ENCODE data around the gene AVP. TPM values are rescaled to one million over a fixed set of nuclear protein-coding genes. Genes with fewer than 3 reads are reported as not detected.
A peak's percentile ranks its signal among the peaks of the same experiment; 100 is the strongest.
"Not testable (repeated sequence)": the region's sequence is repeated elsewhere in the genome, so short reads cannot be mapped to it uniquely, and the experiment has no call there.

AVP gene
- polyA plus RNA-seq, 1 donor, result 0.49 TPM

DNA sequence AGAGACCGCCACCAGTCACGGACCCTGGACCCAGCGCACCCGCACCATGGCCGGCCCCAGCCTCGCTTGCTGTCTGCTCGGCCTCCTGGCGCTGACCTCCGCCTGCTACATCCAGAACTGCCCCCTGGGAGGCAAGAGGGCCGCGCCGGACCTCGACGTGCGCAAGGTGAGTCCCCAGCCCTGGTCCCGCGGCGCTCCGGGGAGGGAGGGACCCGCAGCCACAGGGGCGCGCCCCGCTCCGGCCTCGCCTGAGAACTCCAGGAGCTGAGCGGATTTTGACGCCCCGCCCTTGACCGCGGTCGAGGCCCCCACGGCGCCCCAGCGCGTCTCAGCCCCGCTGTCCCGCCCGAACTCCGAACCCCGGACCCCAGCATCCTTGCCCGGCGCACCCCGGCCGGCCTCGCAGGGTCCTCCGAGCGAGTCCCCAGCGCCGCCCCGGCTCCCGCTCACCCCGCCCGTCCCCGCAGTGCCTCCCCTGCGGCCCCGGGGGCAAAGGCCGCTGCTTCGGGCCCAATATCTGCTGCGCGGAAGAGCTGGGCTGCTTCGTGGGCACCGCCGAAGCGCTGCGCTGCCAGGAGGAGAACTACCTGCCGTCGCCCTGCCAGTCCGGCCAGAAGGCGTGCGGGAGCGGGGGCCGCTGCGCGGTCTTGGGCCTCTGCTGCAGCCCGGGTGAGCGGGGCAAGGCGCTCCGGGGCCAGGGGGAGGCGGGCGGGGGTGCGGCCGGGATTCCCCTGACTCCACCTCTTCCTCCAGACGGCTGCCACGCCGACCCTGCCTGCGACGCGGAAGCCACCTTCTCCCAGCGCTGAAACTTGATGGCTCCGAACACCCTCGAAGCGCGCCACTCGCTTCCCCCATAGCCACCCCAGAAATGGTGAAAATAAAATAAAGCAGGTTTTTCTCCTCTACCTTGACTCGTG, 12.7 kb downstream of the AVP start, which contains the start of gene OXT:
TSS of gene OXT (plus strand) at position 11 of the 920 bp plus-strand sequence. CDS start at position 47, 36 bp downstream.
- peaks cover 15% of the 10 kb centered on the region for H3K4me1 ChIP-seq (ENCODE audit: control insufficient read depth, insufficient read depth, low read length)
- peak in 1 of 2 donors; percentile 79 for DNase-seq
- H3K4me3 ChIP-seq (ENCODE audit: low read length), result peak within 1 kb of the TSS; percentile 30
- peaks cover 5% of the 10 kb centered on the region for H3K9me3 ChIP-seq (ENCODE audit: control insufficient read depth, low read depth, low read length)
- peaks cover 15% of the 10 kb centered on the region for H3K27me3 ChIP-seq (ENCODE audit: control insufficient read depth, insufficient read depth, low read length)
- H3K27ac ChIP-seq (ENCODE audit: low read length), result no peak within 1 kb of the TSS
- no peaks in the 10 kb centered on the region for H3K36me3 ChIP-seq (ENCODE audit: control insufficient read depth, insufficient read depth, low read length)
- 0% methylated on average over 1 of the region's 95 CpGs for WGBS (ENCODE audit: insufficient coverage, low lambda C conversion rate)

- Histone ChIP-seq H3K27me3 (ENCODE audit: control insufficient read depth, insufficient read depth, low read length) (peaks cover 15% of the 10 kb centered on the region), H3K9me3 (ENCODE audit: control insufficient read depth, low read depth, low read length) (peaks cover 5% of the 10 kb centered on the region), H3K4me1 (ENCODE audit: control insufficient read depth, insufficient read depth, low read length) (peaks cover 15% of the 10 kb centered on the region), H3K27ac (ENCODE audit: low read length) (no peak overlapping the region), H3K36me3 (ENCODE audit: control insufficient read depth, insufficient read depth, low read length) (no peaks in the 10 kb centered on the region), H3K4me3 (ENCODE audit: low read length) (peak overlapping the region; percentile 30)
- DNase-seq, result no peak
- WGBS (ENCODE audit: insufficient coverage, low lambda C conversion rate), result no CpG with 5 or more reads among the region's 16 CpGs
Observed at GRCh38 chr20:3071266-3071609, 13.3 kb downstream of the AVP start.

DNA sequence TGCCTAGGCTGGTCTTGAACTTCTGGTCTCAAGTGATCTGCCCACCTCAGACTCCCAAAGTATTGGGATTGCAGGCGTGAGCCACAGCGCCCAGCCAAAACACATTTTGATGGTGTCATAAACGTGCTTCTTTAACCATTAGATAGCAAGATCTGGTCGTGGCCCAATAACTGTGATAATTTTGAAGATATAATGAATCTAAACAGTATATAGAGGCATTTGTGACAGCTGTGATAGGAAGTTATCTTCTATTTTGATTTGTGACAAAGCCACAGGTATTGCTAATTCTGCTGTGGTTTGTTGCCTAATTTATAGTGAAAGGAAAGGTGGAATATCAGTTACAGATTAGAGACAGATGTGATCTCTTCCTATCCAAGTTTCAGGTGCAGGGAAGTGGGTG, 13.8 kb downstream of the AVP start:
- Histone ChIP-seq H3K4me1 (ENCODE audit: control insufficient read depth, insufficient read depth, low read length) (peaks cover 15% of the 10 kb centered on the region), H3K9me3 (ENCODE audit: control insufficient read depth, low read depth, low read length) (peaks cover 5% of the 10 kb centered on the region), H3K36me3 (ENCODE audit: control insufficient read depth, insufficient read depth, low read length) (no peaks in the 10 kb centered on the region), H3K4me3 (ENCODE audit: low read length) (no peak overlapping the region), H3K27ac (ENCODE audit: low read length) (no peak overlapping the region), H3K27me3 (ENCODE audit: control insufficient read depth, insufficient read depth, low read length) (peaks cover 15% of the 10 kb centered on the region)
- DNase-seq, result no peak
- no CpG with 5 or more reads among the region's 4 CpGs for WGBS (ENCODE audit: insufficient coverage, low lambda C conversion rate)

GRCh38 chr20:3068986-3069900, 15.3 kb downstream of the AVP start:
- Histone ChIP-seq H3K27me3 (ENCODE audit: control insufficient read depth, insufficient read depth, low read length) (peaks cover 15% of the 10 kb centered on the region), H3K27ac (ENCODE audit: low read length) (no peak overlapping the region), H3K4me3 (ENCODE audit: low read length) (no peak overlapping the region), H3K36me3 (ENCODE audit: control insufficient read depth, insufficient read depth, low read length) (no peaks in the 10 kb centered on the region), H3K9me3 (ENCODE audit: control insufficient read depth, low read depth, low read length) (peaks cover 5% of the 10 kb centered on the region), H3K4me1 (ENCODE audit: control insufficient read depth, insufficient read depth, low read length) (peaks cover 11% of the 10 kb centered on the region)
- no peak for DNase-seq
- 83% methylated on average over 1 of the region's 8 CpGs for WGBS (ENCODE audit: insufficient coverage, low lambda C conversion rate)

DNA sequence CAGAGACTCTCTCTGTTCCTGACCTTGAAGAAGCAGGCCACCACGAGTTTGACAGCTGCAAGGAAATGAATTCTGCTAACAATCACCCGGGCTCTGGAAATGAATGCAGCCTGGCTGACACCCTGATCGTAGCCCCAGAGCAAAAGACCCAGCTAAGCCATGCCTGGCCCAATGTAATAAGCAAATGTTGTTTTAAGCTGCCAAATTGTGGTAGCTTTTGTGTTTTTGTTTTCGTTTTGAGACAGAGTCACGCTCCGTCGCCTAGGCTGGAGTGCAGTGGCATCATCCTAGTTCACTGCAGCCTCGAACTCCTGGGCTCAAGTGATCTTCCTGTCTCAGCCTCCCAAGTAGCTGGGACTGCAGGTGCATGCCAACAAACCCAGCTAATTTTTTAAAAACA, 16.4 kb downstream of the AVP start:
- no peaks in the 10 kb centered on the region for H3K36me3 ChIP-seq (ENCODE audit: control insufficient read depth, insufficient read depth, low read length)
- H3K9me3 ChIP-seq (ENCODE audit: control insufficient read depth, low read depth, low read length), result peaks cover 5% of the 10 kb centered on the region
- peaks cover 11% of the 10 kb centered on the region for H3K4me1 ChIP-seq (ENCODE audit: control insufficient read depth, insufficient read depth, low read length)
- H3K27me3 ChIP-seq (ENCODE audit: control insufficient read depth, insufficient read depth, low read length), result peaks cover 15% of the 10 kb centered on the region
- DNase-seq, result no peak
- no peak overlapping the region for H3K4me3 ChIP-seq (ENCODE audit: low read length)
- no CpG with 5 or more reads among the region's 8 CpGs for WGBS (ENCODE audit: insufficient coverage, low lambda C conversion rate)
- H3K27ac ChIP-seq (ENCODE audit: low read length), result no peak overlapping the region

DNA sequence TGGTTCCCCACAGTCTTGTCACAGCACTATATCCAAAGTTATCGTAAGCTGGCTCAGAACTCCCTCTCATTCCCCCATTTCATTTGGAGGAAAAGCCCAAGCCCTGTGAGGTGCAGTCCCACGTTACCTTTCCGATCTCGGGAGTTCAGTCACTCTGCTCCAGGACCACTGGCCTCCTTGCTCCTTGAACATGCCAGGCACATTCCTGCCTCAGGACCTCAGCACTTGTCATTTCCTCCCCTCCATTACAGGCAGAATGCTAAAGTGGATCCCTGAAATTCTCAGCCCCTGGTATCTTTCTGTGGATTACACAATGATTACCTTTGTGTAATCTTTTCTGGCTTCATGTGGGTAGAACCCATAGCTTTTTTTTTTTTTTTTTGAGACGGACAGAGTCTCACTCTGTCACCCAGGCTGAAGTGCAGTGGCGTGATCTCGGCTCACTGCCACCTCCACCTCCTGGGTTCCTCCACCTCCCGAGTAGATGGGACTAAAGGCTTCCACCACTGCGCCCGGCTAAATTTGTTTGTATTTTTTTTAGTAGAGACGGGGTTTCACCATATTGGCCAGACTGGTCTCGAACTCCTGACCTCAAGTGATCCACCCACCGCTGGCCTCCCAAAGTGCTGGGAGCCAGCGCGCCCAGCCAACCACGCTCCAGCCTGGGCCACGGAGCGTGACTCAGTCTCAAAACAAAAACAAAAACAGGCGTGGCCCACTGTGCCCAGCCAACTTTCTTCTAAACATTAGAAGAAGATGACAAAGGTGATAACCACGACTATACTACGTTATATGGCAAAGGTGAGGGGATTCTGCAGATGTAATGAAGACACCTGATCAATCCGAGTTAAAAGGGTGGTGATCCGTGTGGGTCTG, 17.1 kb downstream of the AVP start:
- no peak for DNase-seq
- Histone ChIP-seq H3K27me3 (ENCODE audit: control insufficient read depth, insufficient read depth, low read length) (peaks cover 10% of the 10 kb centered on the region), H3K27ac (ENCODE audit: low read length) (no peak overlapping the region), H3K36me3 (ENCODE audit: control insufficient read depth, insufficient read depth, low read length) (no peaks in the 10 kb centered on the region), H3K4me1 (ENCODE audit: control insufficient read depth, insufficient read depth, low read length) (peaks cover 7% of the 10 kb centered on the region), H3K4me3 (ENCODE audit: low read length) (no peak overlapping the region), H3K9me3 (ENCODE audit: control insufficient read depth, low read depth, low read length) (peaks cover under 1% of the 10 kb centered on the region)
- 79% methylated on average over 4 of the region's 23 CpGs for WGBS (ENCODE audit: insufficient coverage, low lambda C conversion rate)

DNA sequence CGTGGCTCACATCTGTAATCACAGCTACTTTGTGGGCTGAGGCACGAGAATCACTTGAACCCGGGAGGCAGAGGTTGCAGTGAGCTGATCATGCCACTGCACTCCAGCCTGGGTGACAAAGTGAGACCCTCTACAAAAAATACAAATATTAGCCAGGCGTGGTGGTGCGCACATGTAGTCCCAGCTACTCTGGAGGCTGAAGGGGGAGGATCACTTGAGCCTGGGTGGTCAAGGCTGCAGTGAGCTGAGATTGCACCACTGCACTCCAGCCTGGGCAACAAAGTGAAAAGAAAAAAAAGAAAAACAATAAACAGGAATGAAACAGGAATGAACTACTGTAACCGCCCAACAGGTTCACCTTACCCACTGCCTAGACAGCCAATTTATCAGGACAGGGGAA, 20.4 kb downstream of the AVP start:
- WGBS (ENCODE audit: insufficient coverage, low lambda C conversion rate), result no CpG with 5 or more reads among the region's 6 CpGs
- H3K27ac ChIP-seq (ENCODE audit: low read length); DNase-seq; H3K4me1 ChIP-seq (ENCODE audit: control insufficient read depth, insufficient read depth, low read length); H3K36me3 ChIP-seq (ENCODE audit: control insufficient read depth, insufficient read depth, low read length); H3K4me3 ChIP-seq (ENCODE audit: low read length); H3K9me3 ChIP-seq (ENCODE audit: control insufficient read depth, low read depth, low read length); H3K27me3 ChIP-seq (ENCODE audit: control insufficient read depth, insufficient read depth, low read length): not testable (repeated sequence)

DNA sequence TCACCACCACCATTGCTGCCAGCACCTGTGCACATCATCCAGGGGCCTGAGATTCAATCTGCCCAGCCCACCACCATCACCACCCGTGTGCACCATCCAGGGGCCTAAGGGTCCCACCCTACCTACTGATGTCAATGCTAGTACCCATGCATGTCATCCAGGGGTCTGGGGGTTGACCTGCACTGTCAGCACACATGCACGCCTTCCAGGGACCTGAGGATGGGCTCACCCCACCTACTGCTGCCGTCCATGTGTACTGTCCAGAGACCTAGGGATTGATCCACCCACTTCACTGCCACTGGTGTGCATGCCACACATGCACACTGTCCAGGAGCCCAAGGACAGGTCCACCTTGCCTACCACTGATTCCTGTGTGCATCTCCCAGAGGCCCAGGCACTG, 25.0 kb downstream of the AVP start:
- Histone ChIP-seq H3K9me3 (ENCODE audit: control insufficient read depth, low read depth, low read length) (no peaks in the 10 kb centered on the region), H3K4me1 (ENCODE audit: control insufficient read depth, insufficient read depth, low read length) (no peaks in the 10 kb centered on the region), H3K27ac (ENCODE audit: low read length) (no peak overlapping the region), H3K36me3 (ENCODE audit: control insufficient read depth, insufficient read depth, low read length) (no peaks in the 10 kb centered on the region), H3K4me3 (ENCODE audit: low read length) (no peak overlapping the region), H3K27me3 (ENCODE audit: control insufficient read depth, insufficient read depth, low read length) (no peaks in the 10 kb centered on the region)
- WGBS (ENCODE audit: insufficient coverage, low lambda C conversion rate), result no CpG with 5 or more reads among the region's 3 CpGs
- no peak for DNase-seq

GRCh38 chr20:3051385-3052019, 33.0 kb downstream of the AVP start:
- H3K4me1 ChIP-seq (ENCODE audit: control insufficient read depth, insufficient read depth, low read length), result peaks cover 9% of the 10 kb centered on the region
- peaks cover 29% of the 10 kb centered on the region for H3K36me3 ChIP-seq (ENCODE audit: control insufficient read depth, insufficient read depth, low read length)
- no CpG with 5 or more reads among the region's 7 CpGs for WGBS (ENCODE audit: insufficient coverage, low lambda C conversion rate)
- no peaks in the 10 kb centered on the region for H3K27me3 ChIP-seq (ENCODE audit: control insufficient read depth, insufficient read depth, low read length)
- no peaks in the 10 kb centered on the region for H3K9me3 ChIP-seq (ENCODE audit: control insufficient read depth, low read depth, low read length)
- H3K4me3 ChIP-seq (ENCODE audit: low read length), result no peak overlapping the region
- DNase-seq, result no peak
- H3K27ac ChIP-seq (ENCODE audit: low read length), result no peak overlapping the region
